Activated CD4-positive, CD25-positive, alpha-beta regulatory T cell treated with anti-CD3 and anti-CD28 coated beads, Interleukin-2, amount 50 U/mL, for 16 hours (primary cell): ENCODE data around the gene RASGRF1.
"Not testable (repeated sequence)": the region's sequence is repeated elsewhere in the genome, so short reads cannot be mapped to it uniquely, and the experiment has no call there.

Experiments used
- DNase-seq: peaks from one replicate; pipeline ENCODE4 v3.0.0-alpha.2; 2020; ENCODE audit warnings: low read depth, low spot score

RASGRF1 gene, protein sequence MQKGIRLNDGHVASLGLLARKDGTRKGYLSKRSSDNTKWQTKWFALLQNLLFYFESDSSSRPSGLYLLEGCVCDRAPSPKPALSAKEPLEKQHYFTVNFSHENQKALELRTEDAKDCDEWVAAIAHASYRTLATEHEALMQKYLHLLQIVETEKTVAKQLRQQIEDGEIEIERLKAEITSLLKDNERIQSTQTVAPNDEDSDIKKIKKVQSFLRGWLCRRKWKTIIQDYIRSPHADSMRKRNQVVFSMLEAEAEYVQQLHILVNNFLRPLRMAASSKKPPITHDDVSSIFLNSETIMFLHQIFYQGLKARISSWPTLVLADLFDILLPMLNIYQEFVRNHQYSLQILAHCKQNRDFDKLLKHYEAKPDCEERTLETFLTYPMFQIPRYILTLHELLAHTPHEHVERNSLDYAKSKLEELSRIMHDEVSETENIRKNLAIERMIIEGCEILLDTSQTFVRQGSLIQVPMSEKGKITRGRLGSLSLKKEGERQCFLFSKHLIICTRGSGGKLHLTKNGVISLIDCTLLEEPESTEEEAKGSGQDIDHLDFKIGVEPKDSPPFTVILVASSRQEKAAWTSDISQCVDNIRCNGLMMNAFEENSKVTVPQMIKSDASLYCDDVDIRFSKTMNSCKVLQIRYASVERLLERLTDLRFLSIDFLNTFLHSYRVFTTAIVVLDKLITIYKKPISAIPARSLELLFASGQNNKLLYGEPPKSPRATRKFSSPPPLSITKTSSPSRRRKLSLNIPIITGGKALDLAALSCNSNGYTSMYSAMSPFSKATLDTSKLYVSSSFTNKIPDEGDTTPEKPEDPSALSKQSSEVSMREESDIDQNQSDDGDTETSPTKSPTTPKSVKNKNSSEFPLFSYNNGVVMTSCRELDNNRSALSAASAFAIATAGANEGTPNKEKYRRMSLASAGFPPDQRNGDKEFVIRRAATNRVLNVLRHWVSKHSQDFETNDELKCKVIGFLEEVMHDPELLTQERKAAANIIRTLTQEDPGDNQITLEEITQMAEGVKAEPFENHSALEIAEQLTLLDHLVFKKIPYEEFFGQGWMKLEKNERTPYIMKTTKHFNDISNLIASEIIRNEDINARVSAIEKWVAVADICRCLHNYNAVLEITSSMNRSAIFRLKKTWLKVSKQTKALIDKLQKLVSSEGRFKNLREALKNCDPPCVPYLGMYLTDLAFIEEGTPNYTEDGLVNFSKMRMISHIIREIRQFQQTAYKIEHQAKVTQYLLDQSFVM (N-terminal part only)

DNA sequence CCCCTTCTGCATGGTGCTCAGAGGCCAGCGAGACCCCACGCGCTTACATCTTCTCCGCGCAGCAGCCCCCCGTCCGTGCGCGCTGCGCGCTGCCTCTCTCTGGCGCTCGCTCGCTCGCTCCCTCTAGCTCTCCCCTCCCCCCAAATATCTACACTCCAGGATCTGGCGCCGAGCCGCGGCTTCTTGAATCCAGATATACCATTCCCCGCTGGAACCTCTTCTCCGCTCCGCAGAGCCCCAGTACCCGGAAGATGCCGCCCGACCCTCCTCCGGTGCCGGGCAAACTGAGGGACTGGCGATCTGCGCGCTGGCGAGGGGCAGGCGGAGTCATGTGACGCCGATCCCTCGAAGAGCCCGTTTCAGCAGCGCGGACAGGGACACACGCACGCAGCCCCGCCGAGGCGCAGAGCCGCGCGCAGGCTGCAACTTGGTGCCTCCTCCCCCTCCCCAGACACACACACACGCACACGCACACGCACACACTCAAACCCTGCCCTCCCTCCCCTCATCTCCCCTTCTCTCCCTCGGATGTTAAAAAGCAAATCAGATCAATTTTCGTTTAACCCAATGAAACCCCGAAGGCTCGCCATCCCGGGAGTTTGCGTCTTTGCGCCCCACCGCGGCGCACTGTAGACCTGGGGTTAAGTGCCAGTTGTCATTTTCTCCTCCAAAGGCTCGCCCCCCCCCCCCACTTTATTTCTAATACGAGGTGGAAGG lies at the start of gene RASGRF1:
TSS of gene RASGRF1 (minus strand) at position 294 of the 717 bp plus-strand sequence. CDS start at position 12, 282 bp downstream.
- no peak for DNase-seq

DNA sequence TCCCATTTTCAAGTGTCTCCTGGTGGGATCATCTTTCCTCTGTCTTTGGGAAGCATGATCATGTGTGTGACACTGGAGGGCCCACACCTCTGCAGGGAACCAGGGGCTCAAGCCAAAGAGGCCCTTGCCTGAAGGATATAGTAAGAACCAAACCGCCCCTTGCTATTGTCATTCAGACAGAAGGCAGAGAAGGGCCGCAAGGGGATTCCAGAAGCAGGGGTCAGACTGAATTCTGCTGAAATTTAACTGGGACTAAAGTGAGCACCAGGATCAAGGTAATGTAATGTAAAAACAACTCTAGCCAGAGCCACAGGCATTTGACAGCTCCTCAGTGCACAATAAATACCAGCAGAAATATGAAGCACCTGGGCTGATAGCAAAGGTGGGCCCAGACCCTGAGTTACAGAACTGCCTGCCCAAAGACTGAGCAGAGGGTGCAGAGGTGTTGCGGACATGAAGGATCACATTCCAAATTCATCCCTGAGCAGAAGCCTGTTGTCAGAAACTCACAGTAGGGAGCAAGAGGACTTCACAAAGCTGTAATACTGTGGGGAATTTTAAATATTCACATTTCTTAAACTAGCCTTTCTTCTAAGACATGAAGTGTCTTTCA lies 46.0 kb upstream of the RASGRF1 start:
- DNase-seq, result no peak

DNA sequence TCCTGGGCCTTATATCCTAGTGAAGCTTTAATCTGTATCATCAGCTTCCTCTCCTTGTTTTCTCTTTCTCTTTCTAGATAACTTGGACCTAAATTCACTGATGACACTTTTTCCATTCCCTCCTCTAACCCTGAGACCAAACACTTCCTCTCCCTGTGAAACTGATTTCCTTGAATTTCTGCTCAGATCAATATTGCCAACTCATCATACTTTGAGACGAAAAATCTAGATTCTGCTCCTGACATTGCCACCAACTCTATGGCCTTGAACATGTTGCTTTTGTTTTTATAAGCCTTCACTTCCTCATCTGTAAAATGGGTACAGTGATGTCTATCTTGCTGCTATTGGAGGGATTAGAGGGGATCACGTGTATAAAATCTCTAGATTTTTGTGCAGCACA lies 42.7 kb upstream of the RASGRF1 start:
- no peak for DNase-seq

DNA sequence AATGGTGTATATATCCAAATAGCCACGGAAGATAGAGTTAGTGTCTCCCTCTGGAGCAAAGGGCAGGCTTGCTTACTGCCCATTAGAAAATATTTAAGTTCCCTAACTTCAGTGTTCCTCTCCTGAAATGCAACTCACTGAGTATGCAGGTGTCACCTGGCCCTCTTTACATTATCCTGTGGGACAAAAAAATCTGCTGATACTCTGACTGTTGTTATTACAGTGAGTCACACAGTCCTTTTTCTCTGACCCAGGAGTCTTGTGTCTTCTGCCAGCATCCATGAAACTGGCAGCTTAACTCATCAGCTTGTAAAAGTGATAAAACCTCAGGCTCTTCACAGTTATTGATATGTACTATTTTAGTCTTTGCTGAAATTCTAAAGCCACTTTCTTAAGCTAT lies 42.2 kb upstream of the RASGRF1 start:
- no peak for DNase-seq

DNA sequence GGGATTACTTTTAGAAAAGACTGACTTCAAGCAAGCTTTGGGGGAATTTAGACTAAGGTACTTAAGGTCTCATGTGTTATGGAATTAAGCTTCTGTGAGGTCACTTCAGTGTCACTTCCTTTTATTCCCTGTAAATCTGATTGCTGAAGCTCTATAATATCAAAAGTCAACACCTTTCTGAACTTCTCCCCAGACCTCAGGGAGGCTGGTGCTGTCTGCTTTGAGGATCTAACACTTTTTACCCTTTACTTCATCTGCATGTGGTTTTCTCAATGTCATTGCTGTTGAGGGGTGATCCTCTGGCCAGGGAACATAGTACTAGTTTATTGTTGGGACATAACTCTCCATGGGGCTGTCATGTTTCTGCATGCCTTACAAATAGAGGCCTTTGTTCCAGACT lies 41.8 kb upstream of the RASGRF1 start:
- no peak for DNase-seq

DNA sequence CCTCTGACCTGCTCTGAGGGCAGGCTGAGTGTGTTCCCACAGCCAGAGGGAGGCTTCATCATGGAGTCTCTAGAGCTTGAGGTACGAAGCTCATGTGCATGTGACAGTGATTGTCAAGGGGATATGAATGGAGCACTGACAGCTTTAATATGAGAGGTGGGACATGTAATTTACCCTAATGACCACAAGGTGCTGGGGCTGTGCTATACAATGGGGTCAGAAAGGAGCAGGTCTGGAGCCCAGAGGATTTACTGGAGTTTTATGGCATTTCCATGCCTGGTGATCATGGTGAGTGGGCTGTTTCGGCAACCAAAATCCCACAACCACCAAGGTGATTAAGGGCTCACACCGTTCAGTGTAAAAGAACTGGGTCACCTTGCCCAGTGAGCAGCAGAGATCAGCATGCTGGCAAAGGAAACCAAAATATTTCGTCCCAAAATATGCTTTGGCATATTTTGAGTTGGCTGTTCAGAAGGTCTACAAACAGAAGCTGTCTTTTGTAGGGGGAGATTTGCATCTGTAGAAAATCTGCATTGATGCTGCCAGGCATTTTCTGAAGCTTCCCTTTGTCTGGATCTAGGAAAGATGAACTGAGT lies 40.1 kb upstream of the RASGRF1 start:
- no peak for DNase-seq

DNA sequence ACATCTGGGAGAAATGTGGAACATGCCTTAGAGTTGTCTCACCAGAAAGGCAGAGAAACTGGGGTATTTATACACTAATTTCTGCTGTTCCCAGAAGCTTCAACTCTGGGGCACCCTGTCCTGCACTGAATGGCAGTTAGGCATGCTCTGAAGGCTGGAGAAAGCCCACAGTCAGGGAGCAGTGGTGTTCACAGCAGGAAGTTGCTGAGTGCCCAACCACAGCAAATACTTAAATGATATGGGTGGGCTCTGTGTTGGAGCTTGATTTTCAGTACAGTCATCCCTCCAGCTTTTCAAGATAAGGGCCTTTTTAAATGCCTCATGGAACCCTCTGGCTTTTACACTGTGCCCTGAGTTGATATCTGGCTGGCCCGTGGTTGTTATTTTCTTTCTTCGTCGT lies 38.7 kb upstream of the RASGRF1 start:
- no peak for DNase-seq

DNA sequence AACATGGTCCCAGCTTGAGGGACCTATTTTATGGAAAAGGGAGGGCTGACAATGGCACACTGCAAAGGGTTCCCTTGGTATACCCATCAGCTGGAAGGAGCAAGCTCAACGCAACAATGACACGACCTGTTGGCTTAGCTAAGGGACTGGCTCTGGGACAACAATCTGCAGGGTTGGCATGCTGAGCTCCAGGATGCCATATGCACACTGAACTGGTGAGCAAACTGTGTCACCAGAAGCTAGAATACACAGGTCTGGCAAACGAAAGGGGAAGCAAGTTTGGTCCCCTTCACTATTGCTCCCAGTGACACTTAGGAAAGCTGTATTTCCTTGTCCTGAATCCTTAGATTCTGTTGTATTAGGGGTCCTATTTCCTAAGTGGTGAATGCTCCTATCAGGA lies 38.0 kb upstream of the RASGRF1 start:
- DNase-seq, result no peak

DNA sequence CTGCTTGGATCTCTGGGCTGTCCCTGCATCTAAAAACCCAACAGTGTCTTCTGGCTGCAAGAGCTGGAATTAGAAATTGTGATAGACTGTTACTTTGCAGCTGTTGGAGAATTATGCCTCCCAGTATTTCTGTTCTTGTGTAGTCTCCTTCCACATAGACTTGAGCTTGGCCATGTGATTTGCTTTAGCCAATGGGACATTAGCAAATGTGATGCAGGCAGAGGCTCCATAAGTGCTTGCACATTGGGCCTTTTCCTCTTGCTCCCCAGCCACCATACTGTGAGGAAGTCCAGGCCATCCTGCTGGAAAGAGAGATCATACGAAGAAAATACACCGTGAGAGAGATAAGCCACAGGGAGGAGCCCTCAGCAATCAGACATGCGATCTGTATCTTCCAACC lies 33.8 kb upstream of the RASGRF1 start:
- DNase-seq, result no peak

DNA sequence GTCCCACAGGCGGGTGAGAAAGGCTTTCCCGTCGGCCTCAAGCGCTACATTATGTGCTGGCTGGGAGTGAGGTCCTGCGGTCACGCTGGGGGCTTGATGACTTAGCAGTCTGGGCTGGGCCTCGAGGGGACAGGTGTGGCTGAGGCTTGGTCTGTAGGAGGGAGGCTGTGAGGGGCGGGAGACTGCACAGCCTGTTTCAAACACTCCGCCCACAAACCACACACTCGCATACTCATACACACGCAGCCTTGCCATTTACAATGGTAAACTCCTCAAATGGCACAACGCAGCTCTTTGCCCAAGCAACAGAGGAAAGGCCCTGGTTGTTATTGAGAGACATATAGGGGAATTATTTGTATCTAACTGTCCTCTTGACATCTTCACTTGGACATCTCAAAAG lies 32.4 kb upstream of the RASGRF1 start:
- no peak for DNase-seq

DNA sequence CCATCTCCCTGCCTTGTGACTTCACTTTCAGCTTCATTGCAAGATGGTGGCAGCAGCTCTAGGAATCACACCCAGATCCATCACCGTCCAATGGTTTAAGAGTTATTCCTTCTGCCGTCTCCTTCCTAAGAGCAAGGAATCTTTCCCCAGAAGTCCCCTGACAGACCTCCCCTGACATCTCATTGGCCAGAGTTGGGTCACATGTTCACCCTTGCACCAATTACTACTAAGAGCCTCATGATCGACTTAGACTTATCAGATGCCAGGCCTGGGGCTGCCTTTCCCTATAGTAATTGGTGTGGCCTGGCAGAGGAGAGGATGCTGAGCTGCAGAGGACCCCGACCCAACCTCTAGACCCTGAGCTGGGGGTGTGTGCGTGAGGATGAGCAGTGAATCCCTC lies 31.8 kb upstream of the RASGRF1 start:
- no peak for DNase-seq

DNA sequence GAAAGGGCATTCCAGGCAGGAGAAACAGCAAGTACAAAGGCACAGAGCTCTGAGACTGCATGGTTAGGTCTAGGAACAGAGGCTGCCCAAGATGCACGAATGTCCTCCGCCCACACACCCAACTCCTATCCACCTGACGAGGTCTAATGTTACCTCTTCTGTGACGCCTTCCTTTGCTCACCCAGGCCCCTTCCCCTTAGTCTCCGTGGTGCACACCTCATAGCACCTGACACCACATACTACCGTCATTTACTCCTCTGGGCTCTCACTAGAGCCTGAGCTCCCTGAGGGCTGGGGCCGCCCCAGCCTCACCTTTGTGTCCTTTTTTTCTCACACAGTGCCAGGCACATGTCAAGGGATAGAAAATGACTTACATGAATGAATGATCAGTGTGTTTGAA lies 31.0 kb upstream of the RASGRF1 start:
- no peak for DNase-seq

DNA sequence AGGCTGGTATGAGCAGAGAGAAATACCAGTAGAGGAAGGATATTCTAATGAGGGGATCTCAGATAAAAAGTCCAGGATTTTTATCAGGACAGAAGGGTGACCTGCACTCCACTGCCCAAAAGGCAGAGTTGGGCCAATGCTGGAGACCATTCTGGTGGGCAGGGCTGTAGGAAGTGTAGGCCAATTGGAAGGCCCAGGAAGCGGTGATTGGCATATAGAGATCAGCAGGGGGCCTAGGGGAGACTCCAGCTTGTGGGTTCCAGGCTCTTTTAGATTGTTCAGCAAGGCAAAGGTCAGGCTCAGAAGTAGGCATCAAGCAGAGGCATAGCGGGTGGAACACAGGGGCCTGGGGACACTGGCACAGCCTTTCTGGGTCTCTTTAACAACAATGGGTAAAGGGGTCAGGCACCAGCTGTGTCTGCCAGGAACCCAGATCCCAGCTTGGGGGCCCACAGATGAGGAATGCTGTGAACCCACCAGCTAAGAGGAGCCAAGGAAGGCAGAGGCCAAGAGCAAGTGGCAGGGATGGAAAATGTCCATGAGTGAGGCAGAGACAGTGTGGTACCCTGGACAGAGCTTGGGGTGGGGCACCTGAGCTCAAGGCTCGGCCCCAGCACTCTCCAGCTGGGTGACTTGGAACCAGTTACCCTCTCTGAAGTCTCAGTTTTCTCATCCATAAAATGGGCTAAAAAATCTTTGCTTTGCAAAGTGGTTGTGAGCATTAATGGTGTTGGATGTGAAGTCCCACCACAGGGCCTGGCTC lies 27.0 kb upstream of the RASGRF1 start:
- no peak for DNase-seq

DNA sequence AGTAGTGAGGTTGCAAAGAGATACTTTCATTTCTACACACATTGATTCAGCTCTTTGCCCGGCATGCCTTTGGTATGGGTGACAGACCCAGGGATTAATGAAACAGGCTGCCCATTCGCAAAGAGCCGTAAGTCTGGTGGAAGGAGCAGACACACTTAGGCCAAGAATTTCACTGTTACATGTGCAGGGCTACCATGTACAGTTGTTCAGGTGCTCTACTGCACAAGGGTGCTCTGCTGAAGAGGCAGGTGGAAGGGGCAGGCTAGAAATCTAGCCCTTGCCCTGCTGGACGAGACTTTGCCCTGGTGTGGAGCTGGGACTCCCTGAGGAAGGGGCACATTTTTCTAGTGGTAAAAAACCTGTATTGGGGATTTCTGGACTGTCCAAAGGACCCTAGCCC lies 26.2 kb upstream of the RASGRF1 start:
- DNase-seq, result no peak

DNA sequence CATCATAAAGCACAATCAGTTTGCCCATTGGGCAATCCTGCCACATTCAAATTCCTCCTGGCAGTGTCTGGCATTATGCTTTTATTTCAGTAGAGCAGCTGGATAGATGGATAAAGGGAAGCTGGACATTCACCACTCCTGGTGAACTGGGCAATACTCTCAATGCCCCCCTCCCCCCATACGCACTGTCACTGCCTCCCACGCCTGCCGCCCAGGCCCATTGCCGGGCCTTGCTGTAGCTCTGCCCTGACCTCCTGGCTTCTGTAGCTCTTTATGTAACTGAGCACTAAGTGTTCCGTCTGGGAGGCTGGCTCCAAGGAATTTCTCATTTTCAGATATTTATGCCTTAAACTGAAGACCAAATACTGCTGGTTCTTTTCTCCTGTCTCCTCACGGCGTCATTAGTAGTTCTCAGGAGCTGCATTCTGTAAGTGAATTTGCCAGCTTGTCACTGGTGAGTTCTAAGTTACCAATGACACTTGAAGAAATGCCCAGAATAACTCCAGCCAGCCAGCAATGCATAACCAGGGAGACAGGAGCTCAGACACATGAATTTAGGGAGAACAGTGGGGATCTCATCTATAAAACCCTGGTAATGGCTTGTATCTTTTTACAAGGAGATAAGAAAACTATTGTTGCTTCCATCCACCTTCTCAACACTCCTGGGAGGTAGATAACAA lies 25.5 kb upstream of the RASGRF1 start:
- DNase-seq, result no peak

DNA sequence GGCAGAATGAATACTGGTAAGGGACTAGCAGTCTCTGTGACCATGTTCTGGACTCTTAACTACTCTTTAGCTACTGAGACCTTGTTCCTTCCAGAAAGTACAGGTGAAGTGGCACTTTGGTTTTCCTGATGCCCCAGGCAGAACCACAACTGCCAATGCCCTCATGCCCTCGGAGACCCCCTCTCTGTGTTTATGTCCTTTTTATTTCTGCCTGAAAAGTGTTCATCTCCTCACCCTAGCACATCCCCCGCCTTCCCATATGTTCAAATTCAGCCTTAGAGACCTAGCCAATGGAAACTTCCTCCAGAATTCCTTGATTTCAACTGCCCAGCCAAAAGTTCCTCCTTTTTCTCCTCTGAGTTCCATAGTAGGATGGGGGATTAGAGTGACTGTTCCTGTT lies 23.3 kb upstream of the RASGRF1 start:
- DNase-seq, result no peak

DNA sequence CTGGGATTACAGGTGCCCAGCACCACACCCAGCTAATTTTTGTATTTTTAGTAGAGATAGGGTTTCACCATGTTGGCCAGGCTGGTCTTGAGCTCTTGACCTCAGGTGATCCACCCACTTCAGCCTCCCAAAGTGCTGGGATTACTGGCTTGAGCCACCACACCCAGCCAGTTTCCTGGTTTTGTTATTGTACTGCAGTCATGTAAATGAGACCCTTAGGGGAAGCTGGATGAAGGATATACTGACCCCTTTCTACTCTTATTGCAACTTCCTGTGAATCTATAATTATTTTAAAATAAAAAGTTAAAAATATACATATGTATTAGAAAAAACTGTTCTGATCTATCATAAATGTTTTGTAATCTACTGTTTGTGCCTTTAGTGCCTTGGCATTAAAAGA lies 20.8 kb upstream of the RASGRF1 start:
- not testable (repeated sequence) for DNase-seq

DNA sequence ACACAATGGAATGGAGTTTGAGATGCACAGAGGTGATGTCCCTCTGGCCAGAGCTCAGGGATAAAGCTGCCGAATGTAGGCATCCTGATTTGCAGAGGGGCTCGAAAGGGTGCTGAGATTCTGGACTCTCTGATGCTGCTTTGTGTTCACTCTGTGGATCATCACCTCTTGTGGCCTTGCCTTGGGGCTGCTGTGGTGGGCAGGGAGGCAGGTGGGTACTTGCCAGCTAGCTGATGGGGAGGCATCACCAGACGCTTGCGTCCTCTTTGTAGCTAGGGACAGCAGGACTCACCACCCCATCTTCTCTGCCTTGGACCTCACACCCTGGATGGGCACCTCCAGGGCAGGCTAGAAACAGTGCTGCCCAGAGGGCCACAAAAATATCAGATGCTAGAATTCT lies 14.6 kb upstream of the RASGRF1 start:
- no peak for DNase-seq

DNA sequence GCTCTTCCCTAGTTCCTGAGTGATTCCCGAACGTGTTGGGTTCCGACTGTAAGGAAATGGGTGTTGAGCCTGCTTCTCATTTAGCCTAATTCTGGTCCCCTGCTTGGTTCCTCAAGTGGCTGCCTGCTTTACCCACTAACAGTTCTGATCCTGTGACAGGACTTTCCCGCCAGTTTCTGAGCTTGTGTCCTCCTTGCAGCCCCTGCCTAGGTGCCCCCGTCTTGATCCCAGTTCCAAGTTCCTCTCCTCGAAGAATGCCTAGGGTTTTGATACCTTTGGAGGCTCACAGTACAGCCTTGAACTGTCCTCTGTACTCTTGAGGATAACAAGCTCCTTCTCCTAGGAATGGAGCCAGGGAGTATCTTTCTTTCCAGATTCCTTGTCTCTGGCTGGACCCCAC lies 12.0 kb upstream of the RASGRF1 start:
- DNase-seq, result no peak
